Astrocyte of the hippocampus (primary cell): ENCODE results near the gene CDH23.

Source experiments
- DNase-seq: peaks from one replicate; pipeline ENCODE4 v3.0.0; 2011; ENCODE audit warnings: low read depth, low spot score

Gene CDH23

GRCh38 chr10:71707240-71707789 is 310.6 kb downstream of the CDH23 start:
- DNase-seq = no peak

GRCh38 chr10:71708301-71708703 is 311.6 kb downstream of the CDH23 start:
- peak; percentile 70 for DNase-seq

- DNase-seq = no peak
Observed at GRCh38 chr10:71708897-71709882, 312.5 kb downstream of the CDH23 start.

GRCh38 chr10:71710519-71710918 is 313.8 kb downstream of the CDH23 start:
- DNase-seq = no peak

GRCh38 chr10:71711052-71711623 is 314.4 kb downstream of the CDH23 start:
- no peak for DNase-seq

GRCh38 chr10:71712170-71712569 is 315.4 kb downstream of the CDH23 start:
- no peak for DNase-seq

- no peak for DNase-seq
Observed at GRCh38 chr10:71712572-71713134, 315.9 kb downstream of the CDH23 start.

- DNase-seq = peak; percentile 74
Observed at GRCh38 chr10:71713135-71714030, 316.7 kb downstream of the CDH23 start.

- DNase-seq = no peak
Observed at GRCh38 chr10:71714031-71714410, 317.3 kb downstream of the CDH23 start.

- DNase-seq = no peak
Observed at GRCh38 chr10:71714592-71714991, 317.9 kb downstream of the CDH23 start.

GRCh38 chr10:71715026-71715425 is 318.3 kb downstream of the CDH23 start:
- no peak for DNase-seq

GRCh38 chr10:71715860-71716259 is 319.1 kb downstream of the CDH23 start:
- no peak for DNase-seq

GRCh38 chr10:71716426-71716825 is 319.7 kb downstream of the CDH23 start:
- no peak for DNase-seq

GRCh38 chr10:71717056-71717455 is 320.3 kb downstream of the CDH23 start:
- no peak for DNase-seq

GRCh38 chr10:71717551-71717951 is 320.8 kb downstream of the CDH23 start:
- no peak for DNase-seq

GRCh38 chr10:71718165-71718698 is 321.5 kb downstream of the CDH23 start:
- no peak for DNase-seq

GRCh38 chr10:71719042-71719441 is 322.3 kb downstream of the CDH23 start:
- peak; percentile 11 for DNase-seq

- no peak for DNase-seq
Observed at GRCh38 chr10:71719464-71720201, 322.9 kb downstream of the CDH23 start, which contains the start of gene C10orf105. Gene C10orf105, minus strand, starts transcription at chr10:71719778. Its CDS starts 3,441 bp downstream, at chr10:71716337.

GRCh38 chr10:71720288-71720687 is 323.6 kb downstream of the CDH23 start:
- DNase-seq = no peak

- DNase-seq = no peak
Observed at GRCh38 chr10:71721313-71721712, 324.6 kb downstream of the CDH23 start.
